ENCODE measurements around the gene CLDN2.

CLDN2 gene

DNA sequence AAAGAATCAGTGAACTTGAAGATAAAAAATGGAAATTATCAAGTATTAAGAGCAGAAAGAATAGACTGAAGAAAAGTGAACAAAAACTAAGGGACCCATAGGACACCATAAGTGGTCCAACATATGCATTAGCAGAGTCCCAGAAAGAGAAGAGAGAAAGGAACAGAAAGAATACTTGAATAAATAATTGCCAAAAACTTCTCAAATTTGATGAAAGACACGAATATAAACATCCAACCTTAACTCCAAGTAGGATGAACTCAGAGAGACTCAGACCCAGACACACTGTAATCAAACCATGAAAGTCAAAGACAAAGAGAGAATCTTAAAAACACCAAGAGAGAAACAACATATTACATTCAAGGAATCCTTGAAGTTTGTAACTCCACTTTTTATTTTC lies 44.1 kb downstream of the CLDN2 start:
- TF ChIP-seq GATA3 (IDR thresholded peaks at IDR 0.05; ENCODE audit: low read depth, low read length) (no peak), GATA2 (IDR thresholded peaks at IDR 0.05; ENCODE audit: low read depth, low read length) (no peak)

DNA sequence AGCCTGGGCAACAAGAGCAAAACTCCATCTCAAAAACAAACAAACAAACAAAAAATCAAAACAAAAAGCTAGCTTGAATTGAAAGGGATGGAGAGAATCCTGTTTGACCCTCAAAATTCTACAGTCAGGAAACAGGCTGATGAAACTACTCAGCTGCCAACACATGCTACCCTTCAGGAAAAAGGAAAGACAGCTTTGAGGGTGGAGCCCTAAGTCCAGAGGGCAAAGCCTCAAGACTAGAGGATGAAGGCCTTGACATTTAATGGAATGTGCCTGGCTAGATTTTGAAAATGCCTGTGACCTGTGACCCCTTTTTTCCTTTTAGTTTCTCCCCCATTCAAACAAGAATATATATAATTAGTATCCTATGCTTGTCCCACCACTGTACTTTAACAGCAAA lies 52.7 kb downstream of the CLDN2 start:
- TF ChIP-seq GATA2 (IDR thresholded peaks at IDR 0.05; ENCODE audit: low read depth, low read length): no peak
- no peak for TF ChIP-seq GATA3 (IDR thresholded peaks at IDR 0.05; ENCODE audit: low read depth, low read length)

DNA sequence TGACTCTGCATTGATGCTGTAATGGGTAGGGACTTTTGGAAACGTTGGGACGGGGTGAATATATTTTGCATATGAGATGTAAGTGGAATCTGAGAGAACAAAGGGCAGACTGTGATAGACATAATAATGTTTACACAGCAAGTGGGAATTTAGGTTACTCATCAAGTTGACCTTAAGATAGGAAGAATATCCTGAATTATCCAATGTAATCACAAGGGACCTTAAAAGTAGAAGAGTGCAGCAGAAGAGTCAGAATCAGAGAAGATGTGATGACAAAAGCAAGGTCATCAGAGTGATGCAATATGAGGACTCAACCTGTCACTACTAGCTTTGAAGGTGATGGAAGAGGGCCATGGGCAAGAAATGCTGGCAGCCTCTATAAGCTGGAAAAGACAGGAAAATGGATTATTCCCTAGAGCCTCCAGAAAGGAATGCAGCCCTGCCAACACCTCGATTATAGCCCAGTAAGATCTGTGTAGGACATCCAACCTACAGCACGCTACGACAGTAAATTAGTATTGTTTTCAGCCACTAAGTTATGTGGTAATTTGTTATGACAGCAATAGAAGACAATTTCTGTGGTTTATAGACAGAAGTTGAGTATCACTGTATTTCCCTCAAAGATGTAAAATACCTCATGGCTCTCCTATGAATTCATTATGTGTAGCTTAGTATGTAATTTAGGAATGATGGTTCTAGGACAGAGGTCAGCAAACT lies 53.4 kb downstream of the CLDN2 start:
- TF ChIP-seq GATA3 (IDR thresholded peaks at IDR 0.05; ENCODE audit: low read depth, low read length): no peak
- no peak for TF ChIP-seq GATA2 (IDR thresholded peaks at IDR 0.05; ENCODE audit: low read depth, low read length)

GRCh38 chrX:106976416-106976815 lies 56.2 kb downstream of the CLDN2 start:
- TF ChIP-seq GATA2 (IDR thresholded peaks at IDR 0.05; ENCODE audit: low read depth, low read length) (no peak), GATA3 (IDR thresholded peaks at IDR 0.05; ENCODE audit: low read depth, low read length) (no peak)

Measured in SH-SY5Y (cell line).